B cell (primary cell): ENCODE measurements around the gene ITPR2. TPM values are rescaled to one million over a fixed set of nuclear protein-coding genes. Genes with fewer than 3 reads are reported as not detected.

Source experiments
- ATAC-seq: fragments of 200-7000 bp; cut with Tn5 transposase; one replicate; pipeline ENCODE4 v1.10.0; 2021; ENCODE audit warnings: low read depth, mild to moderate bottlenecking, moderate number of reproducible peaks, moderate library complexity
- CTCF ChIA-PET: fragments of 350-600 bp; sonication (Branson Sonifier 250); formaldehyde crosslinking; loops from one replicate; lab custom pipeline; 2021; ENCODE audit warnings: antibody characterized with exemption, inconsistent platforms; lab: Charles Lee
- POLR2A ChIA-PET: fragments of 350-600 bp; sonication (Branson Sonifier 250); formaldehyde crosslinking; loops from one replicate; lab custom pipeline; 2021; ENCODE audit warnings: antibody characterized with exemption; lab: Charles Lee
- DNase-seq: peaks from one replicate; pipeline ENCODE4 v3.0.0; 2013
- H2AFZ ChIP-seq: 2 replicates; pipeline ENCODE4 v1.6.1; 2012; ENCODE audit warnings: mild to moderate bottlenecking, low read depth, low read length; ENCODE audit not compliant: insufficient read depth, poor library complexity, severe bottlenecking
- H3K27ac ChIP-seq, 2 donors: 1 replicate in 1 of 2; 2 replicates in 1 of 2; pipeline ENCODE4 v1.5.1; 2012 to 2013; ENCODE audit warnings: low read length in 2 of 2, mild to moderate bottlenecking in 2 of 2, moderate library complexity in 1 of 2
- H3K27me3 ChIP-seq, 4 experiments: fragments of 200-600 bp in 1 of 4; sonication (generic) in 1 of 4; replicated peaks in 1 of 4; 1 replicate in 2 of 4; 2 replicates in 2 of 4; pipeline versions ENCODE4 v1.6.1 to v1.7.0; 2013 to 2016; ENCODE audit warnings: low read length in 3 of 4, mild to moderate bottlenecking in 2 of 4, mixed read lengths in 1 of 4, moderate library complexity in 1 of 4; ENCODE audit not compliant: insufficient read depth in 4 of 4, control insufficient read depth in 3 of 4; ENCODE audit errors: control extremely low read depth in 1 of 4
- H3K36me3 ChIP-seq, 2 experiments: replicated peaks in 1 of 2; 1 replicate in 1 of 2; 2 replicates in 1 of 2; pipeline versions ENCODE4 v1.6.1 to v1.7.1; 2013; ENCODE audit warnings: low read length in 1 of 2; ENCODE audit not compliant: insufficient read depth in 2 of 2, control insufficient read depth in 1 of 2; ENCODE audit errors: control extremely low read depth in 1 of 2, extremely low read depth in 1 of 2
- H3K4me1 ChIP-seq, 2 donors: fragments of 200-600 bp in 1 of 2; sonication (generic) in 1 of 2; 1 replicate in 1 of 2; 2 replicates in 1 of 2; pipeline versions ENCODE4 v1.5.1 to v1.6.1; 2013 to 2017; ENCODE audit warnings: low read length in 2 of 2; ENCODE audit not compliant: control insufficient read depth in 2 of 2, insufficient read depth in 2 of 2
- H3K4me2 ChIP-seq: replicated peaks from 2 replicates; pipeline ENCODE3; 2012; ENCODE audit warnings: mild to moderate bottlenecking, low read depth, low read length; ENCODE audit not compliant: poor library complexity, severe bottlenecking
- H3K4me3 ChIP-seq, 5 experiments: fragments of 200-600 bp in 1 of 5; sonication (generic) in 1 of 5; 1 replicate in 3 of 5; 2 replicates in 2 of 5; pipeline versions ENCODE4 v1.5.1 to v1.7.0; 2011 to 2016; ENCODE audit warnings: low read length in 4 of 5, mild to moderate bottlenecking in 4 of 5, low read depth in 2 of 5, control low read depth in 1 of 5, moderate library complexity in 1 of 5; ENCODE audit not compliant: insufficient read depth in 1 of 5; ENCODE audit errors: control extremely low read depth in 1 of 5, extremely low read depth in 1 of 5
- H3K79me2 ChIP-seq: fragments of 200-600 bp; sonication (generic); one replicate; pipeline ENCODE4 v1.6.0; 2016; ENCODE audit warnings: low read length; ENCODE audit not compliant: control insufficient read depth, insufficient read depth
- H3K9ac ChIP-seq: fragments of 200-600 bp; sonication (generic); 2 replicates; pipeline ENCODE4 v1.6.1; 2017; ENCODE audit warnings: mild to moderate bottlenecking, low read length, moderate library complexity
- H3K9me3 ChIP-seq, 3 donors: one replicate each; pipeline versions ENCODE4 v1.6.1 to v1.7.1; 2013; ENCODE audit warnings: low read length in 2 of 3; ENCODE audit not compliant: control insufficient read depth in 2 of 3, insufficient read depth in 1 of 3; ENCODE audit errors: control extremely low read depth in 1 of 3
- H4K20me1 ChIP-seq: 2 replicates; pipeline ENCODE4 v1.6.0; 2012; ENCODE audit warnings: mild to moderate bottlenecking, low read length; ENCODE audit not compliant: insufficient read depth, control insufficient read depth, poor library complexity, severe bottlenecking
- H3K27ac Mint-ChIP-seq: one replicate; pipeline ENCODE4 v1.8.0; 2021; ENCODE audit warnings: mixed read lengths
- H3K27me3 Mint-ChIP-seq: one replicate; pipeline ENCODE4 v1.8.0; 2021; ENCODE audit warnings: mixed read lengths
- H3K4me1 Mint-ChIP-seq: one replicate; pipeline ENCODE4 v1.8.0; 2021; ENCODE audit warnings: mixed read lengths
- H3K4me3 Mint-ChIP-seq: one replicate; pipeline ENCODE4 v1.8.0; 2021; ENCODE audit warnings: mixed read lengths
- H3K9me3 Mint-ChIP-seq: one replicate; pipeline ENCODE4 v1.8.0; 2022; ENCODE audit warnings: mixed read lengths; ENCODE audit not compliant: insufficient read depth
- EZH2 ChIP-seq: IDR thresholded peaks from 2 replicates; pipeline ENCODE4 v1.6.1; 2012; ENCODE audit warnings: borderline replicate concordance, low read depth, mild to moderate bottlenecking, moderate library complexity, low read length; ENCODE audit not compliant: insufficient read depth, poor library complexity, severe bottlenecking
- WGBS: methylation state at CpG from one replicate; pipeline ENCODE4 v1.1.5; 2013; ENCODE audit warnings: missing lambda C conversion rate; ENCODE audit not compliant: insufficient coverage; 5-methylcytosine and 5-hydroxymethylcytosine counted together
- intact Hi-C: fragments of 100-400 bp; cut with micrococcal nuclease; formaldehyde crosslinking; loops from one replicate; pipeline ENCODE4 v1.10.0; 2022
- polyA plus RNA-seq: library from polyadenylated mRNA; depleted of rRNA; stranded (reverse); fragments of >200 nt; gene quantifications from 2 replicates; pipeline ENCODE4 v1.2.3, GENCODE V29; 2012
- total RNA-seq, 2 donors: library from RNA; stranded (reverse); fragments of 120-200 nt in 1 of 2; gene quantifications; 1 replicate in 1 of 2; 2 replicates in 1 of 2; pipeline versions ENCODE4 v1.2.3 to v1.2.4, GENCODE V29; 2013 to 2022
- TF ChIP-seq, protein P1 (sequence below): fragments of 200-600 bp; IDR thresholded peaks from one replicate; pipeline ENCODE4 v1.8.0; 2022; ENCODE audit warnings: antibody characterized with exemption, mild to moderate bottlenecking

ITPR2 gene
- total and polyA plus RNA-seq, 2 donors (not counting 1 experiment from before 2014, with no cell fraction given): 4.3 to 113 TPM

DNA sequence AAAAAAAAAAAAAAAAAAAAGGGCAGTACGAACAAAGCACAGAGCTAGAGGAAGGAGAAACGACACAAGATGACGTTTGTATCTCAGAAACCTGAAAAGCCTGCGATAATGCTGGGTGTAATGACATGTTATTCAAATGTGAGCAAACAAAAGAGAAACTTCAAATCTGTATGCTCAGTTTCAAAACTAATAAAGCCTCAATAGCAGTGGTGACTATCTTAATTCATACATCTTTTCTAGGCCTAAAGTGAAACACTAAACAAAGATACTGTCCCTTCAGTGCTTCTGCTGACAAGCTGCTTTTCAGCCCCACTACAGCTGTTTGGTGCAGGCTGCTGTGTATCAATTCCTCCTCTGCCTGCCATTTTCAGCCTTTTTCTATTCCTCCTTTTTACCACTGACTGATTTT is 15.8 kb downstream of the ITPR2 start:
- Histone ChIP-seq H3K4me2 (peak overlapping the region; percentile 7), H3K36me3 (peaks cover 4 to 7% of the 10 kb centered on the region in 2 experiments), H3K27me3 (no peaks in the 10 kb centered on the region), H3K4me3 (no peak overlapping the region), H3K4me1 (peaks cover 5% of the 10 kb centered on the region in 2 donors), H3K9ac (peak overlapping the region; percentile 3), H3K27ac (peak overlapping the region; percentile 42 to 61), H2AFZ (no peak overlapping the region), H3K9me3 (no peaks in the 10 kb centered on the region), H3K79me2 (peaks cover 49% of the 10 kb centered on the region), H4K20me1 (peaks cover 15% of the 10 kb centered on the region)
- H3K4me1 Mint-ChIP-seq: peaks cover 28% of the 10 kb centered on the region
- WGBS: 80% methylated on average over 2 of the region's 4 CpGs
- ChIA-PET CTCF (interaction anchor here (0.6 kb wide), 2 partner anchors 96 to 1765 kb away, joined by 3 read pairs; a partner anchor contains a TSS), POLR2A (interaction anchor here (0.6 kb wide), 1 partner anchor 206 kb away, joined by 4 read pairs; no protein-coding TSS in a partner anchor)
- TF ChIP-seq EZH2: no peak
- TF ChIP-seq, protein P1, sequence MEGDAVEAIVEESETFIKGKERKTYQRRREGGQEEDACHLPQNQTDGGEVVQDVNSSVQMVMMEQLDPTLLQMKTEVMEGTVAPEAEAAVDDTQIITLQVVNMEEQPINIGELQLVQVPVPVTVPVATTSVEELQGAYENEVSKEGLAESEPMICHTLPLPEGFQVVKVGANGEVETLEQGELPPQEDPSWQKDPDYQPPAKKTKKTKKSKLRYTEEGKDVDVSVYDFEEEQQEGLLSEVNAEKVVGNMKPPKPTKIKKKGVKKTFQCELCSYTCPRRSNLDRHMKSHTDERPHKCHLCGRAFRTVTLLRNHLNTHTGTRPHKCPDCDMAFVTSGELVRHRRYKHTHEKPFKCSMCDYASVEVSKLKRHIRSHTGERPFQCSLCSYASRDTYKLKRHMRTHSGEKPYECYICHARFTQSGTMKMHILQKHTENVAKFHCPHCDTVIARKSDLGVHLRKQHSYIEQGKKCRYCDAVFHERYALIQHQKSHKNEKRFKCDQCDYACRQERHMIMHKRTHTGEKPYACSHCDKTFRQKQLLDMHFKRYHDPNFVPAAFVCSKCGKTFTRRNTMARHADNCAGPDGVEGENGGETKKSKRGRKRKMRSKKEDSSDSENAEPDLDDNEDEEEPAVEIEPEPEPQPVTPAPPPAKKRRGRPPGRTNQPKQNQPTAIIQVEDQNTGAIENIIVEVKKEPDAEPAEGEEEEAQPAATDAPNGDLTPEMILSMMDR: no peak
- H3K9me3 Mint-ChIP-seq: no peaks in the 10 kb centered on the region
- intact Hi-C loops: no loop called here
- ATAC-seq (peak; percentile 62), DNase-seq (peak; percentile 53)
- H3K4me3 Mint-ChIP-seq: peak overlapping the region; percentile 47
- no peaks in the 10 kb centered on the region for H3K27me3 Mint-ChIP-seq
- peak overlapping the region; percentile 76 for H3K27ac Mint-ChIP-seq

DNA sequence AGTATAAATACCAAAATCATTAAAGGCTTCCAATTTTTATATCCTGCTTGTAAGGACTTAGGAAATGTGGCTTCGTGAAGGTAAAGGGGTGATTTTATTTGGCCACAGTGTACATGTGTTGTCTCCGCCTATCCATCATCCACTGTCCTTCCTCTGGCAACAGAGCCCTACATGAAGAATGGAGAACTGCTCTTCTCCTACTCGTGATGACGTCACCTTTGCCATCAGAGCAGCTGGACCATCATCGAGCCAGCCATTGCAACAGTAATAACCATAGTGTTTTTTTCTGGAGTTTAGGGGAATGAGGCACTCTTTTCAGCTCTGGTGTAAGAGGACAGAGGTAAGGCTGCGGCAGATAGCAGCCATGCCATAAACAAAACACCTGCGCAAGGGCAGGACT is 19.2 kb downstream of the ITPR2 start:
- Mint-ChIP-seq H3K4me3 (no peak overlapping the region), H3K27ac (no peak overlapping the region), H3K9me3 (no peaks in the 10 kb centered on the region), H3K4me1 (peaks cover 18% of the 10 kb centered on the region), H3K27me3 (no peaks in the 10 kb centered on the region)
- WGBS: 93% methylated on average over 3 of the region's 7 CpGs
- Histone ChIP-seq H3K4me2 (no peak overlapping the region), H3K4me3 (no peak overlapping the region), H3K9me3 (no peaks in the 10 kb centered on the region), H3K27ac (no peak overlapping the region), H3K79me2 (peaks cover 33% of the 10 kb centered on the region), H3K4me1 (peaks cover 5% of the 10 kb centered on the region in 2 donors), H3K36me3 (peaks cover 4 to 7% of the 10 kb centered on the region in 2 experiments), H3K27me3 (no peaks in the 10 kb centered on the region), H4K20me1 (peaks cover 4% of the 10 kb centered on the region), H3K9ac (no peak overlapping the region), H2AFZ (no peak overlapping the region)
- no peak for DNase-seq
- POLR2A ChIA-PET: no interaction called here
- intact Hi-C loops: no loop called here
- no peak for ATAC-seq
- TF ChIP-seq EZH2: no peak
- TF ChIP-seq, protein P1: no peak
- CTCF ChIA-PET: no interaction called here
